HG03439 (cell line): ENCODE results near the gene NIPSNAP3A.
"Not testable (repeated sequence)": the region's sequence is repeated elsewhere in the genome, so short reads cannot be mapped to it uniquely, and the experiment has no call there.

Source experiments
- ATAC-seq: cut with Tn5 transposase; IDR thresholded peaks from one replicate; pipeline ENCODE4 v1.9.1; 2021; ENCODE audit warnings: mild to moderate bottlenecking, moderate library complexity; ENCODE audit not compliant: unreplicated experiment

Gene NIPSNAP3A

GRCh38 chr9:104747565-104748358 lies at the start of gene NIPSNAP3A:
Gene NIPSNAP3A (plus strand): TSS chr9:104747683. CDS start chr9:104747793, 110 bp downstream.
- peak; percentile 90 for ATAC-seq

- ATAC-seq = no peak
Measured at GRCh38 chr9:104700306-104700705, 47.2 kb upstream of the NIPSNAP3A start.

- not testable (repeated sequence) for ATAC-seq
Measured at GRCh38 chr9:104708737-104709136, 38.7 kb upstream of the NIPSNAP3A start.

- ATAC-seq = no peak
Measured at GRCh38 chr9:104711604-104712003, 35.9 kb upstream of the NIPSNAP3A start.

- ATAC-seq = no peak
Measured at GRCh38 chr9:104725014-104725413, 22.5 kb upstream of the NIPSNAP3A start.

- ATAC-seq = no peak
Measured at GRCh38 chr9:104738452-104738851, 9.0 kb upstream of the NIPSNAP3A start.

GRCh38 chr9:104740621-104741020 lies 6.9 kb upstream of the NIPSNAP3A start:
- no peak for ATAC-seq

- ATAC-seq = peak; percentile 40
Measured at GRCh38 chr9:104743376-104743985, 4.0 kb upstream of the NIPSNAP3A start.

GRCh38 chr9:104745852-104746251 lies 1.6 kb upstream of the NIPSNAP3A start:
- no peak for ATAC-seq

- ATAC-seq = no peak
Measured at GRCh38 chr9:104746285-104746684, 1.2 kb upstream of the NIPSNAP3A start.

- ATAC-seq = no peak
Measured at GRCh38 chr9:104746798-104747197, 685 bp upstream of the NIPSNAP3A start.

- peak; percentile 27 for ATAC-seq
Measured at GRCh38 chr9:104747245-104747564, 278 bp upstream of the NIPSNAP3A start.

- no peak for ATAC-seq
Measured at GRCh38 chr9:104748359-104749031, 1.0 kb downstream of the NIPSNAP3A start.

GRCh38 chr9:104750185-104750767 lies 2.8 kb downstream of the NIPSNAP3A start:
- ATAC-seq = peak; percentile 22

GRCh38 chr9:104758974-104759373 lies 11.5 kb downstream of the NIPSNAP3A start:
- ATAC-seq = no peak

- peak; percentile 44 for ATAC-seq
Measured at GRCh38 chr9:104765138-104765537, 17.7 kb downstream of the NIPSNAP3A start.

GRCh38 chr9:104766025-104766424 lies 18.5 kb downstream of the NIPSNAP3A start:
- no peak for ATAC-seq

GRCh38 chr9:104767507-104767906 lies 20.0 kb downstream of the NIPSNAP3A start:
- no peak for ATAC-seq

GRCh38 chr9:104769029-104769428 lies 21.5 kb downstream of the NIPSNAP3A start:
- not testable (repeated sequence) for ATAC-seq

- ATAC-seq = no peak
Measured at GRCh38 chr9:104769655-104770054, 22.2 kb downstream of the NIPSNAP3A start.

- no peak for ATAC-seq
Measured at GRCh38 chr9:104772714-104773510, 25.4 kb downstream of the NIPSNAP3A start.
